KMS-11 (cell line): Measurements from ENCODE around the gene APBA2.

ENCODE experiments used
- H2AFZ ChIP-seq: fragments of 200-600 bp; sonication (generic); 2 replicates; pipeline ENCODE4 v1.6.1; 2016; ENCODE audit warnings: antibody characterized with exemption, mixed run types, low read depth
- H3K27ac ChIP-seq: fragments of 200-600 bp; sonication (generic); 2 replicates; pipeline ENCODE4 v1.6.1; 2016; ENCODE audit warnings: mild to moderate bottlenecking, mixed run types
- H3K27me3 ChIP-seq: fragments of 200-600 bp; sonication (generic); 2 replicates; pipeline ENCODE4 v1.6.1; 2017; ENCODE audit warnings: mild to moderate bottlenecking, low read depth, mixed run types, moderate library complexity; ENCODE audit not compliant: insufficient read depth
- H3K36me3 ChIP-seq: fragments of 200-600 bp; sonication (generic); 2 replicates; pipeline ENCODE4 v1.6.1; 2017; ENCODE audit warnings: mild to moderate bottlenecking, mixed run types; ENCODE audit not compliant: insufficient read depth
- H3K4me1 ChIP-seq: fragments of 200-600 bp; sonication (generic); 2 replicates; pipeline ENCODE4 v1.6.1; 2016; ENCODE audit warnings: mild to moderate bottlenecking, low read depth, mixed run types; ENCODE audit not compliant: poor library complexity, severe bottlenecking
- H3K4me2 ChIP-seq: fragments of 200-600 bp; sonication (generic); 2 replicates; pipeline ENCODE4 v1.7.0; 2016; ENCODE audit warnings: mild to moderate bottlenecking, mixed run types
- H3K4me3 ChIP-seq: fragments of 200-600 bp; sonication (generic); IDR thresholded peaks from 2 replicates; pipeline ENCODE4 v1.6.1; 2017; ENCODE audit warnings: low read depth, low read length, mixed read lengths; ENCODE audit not compliant: insufficient read depth
- H3K79me2 ChIP-seq: fragments of 200-600 bp; sonication (generic); 2 replicates; pipeline ENCODE4 v1.6.1; 2016; ENCODE audit warnings: low read depth, mixed run types; ENCODE audit not compliant: insufficient read depth
- H3K9ac ChIP-seq: fragments of 200-600 bp; sonication (generic); 2 replicates; pipeline ENCODE4 v1.6.1; 2016; ENCODE audit warnings: mild to moderate bottlenecking, mixed run types
- H4K20me1 ChIP-seq: fragments of 200-600 bp; sonication (generic); 2 replicates; pipeline ENCODE4 v1.6.1; 2016; ENCODE audit warnings: mild to moderate bottlenecking, mixed run types; ENCODE audit not compliant: insufficient read depth
- TF ChIP-seq, protein P1 (sequence below): fragments of 200-600 bp; sonication (generic); conservative IDR thresholded peaks from 2 replicates; pipeline ENCODE4 v1.6.1; 2017; ENCODE audit warnings: low read depth, mild to moderate bottlenecking, antibody characterized with exemption, low read length, moderate library complexity, mixed read lengths

APBA2 gene

DNA sequence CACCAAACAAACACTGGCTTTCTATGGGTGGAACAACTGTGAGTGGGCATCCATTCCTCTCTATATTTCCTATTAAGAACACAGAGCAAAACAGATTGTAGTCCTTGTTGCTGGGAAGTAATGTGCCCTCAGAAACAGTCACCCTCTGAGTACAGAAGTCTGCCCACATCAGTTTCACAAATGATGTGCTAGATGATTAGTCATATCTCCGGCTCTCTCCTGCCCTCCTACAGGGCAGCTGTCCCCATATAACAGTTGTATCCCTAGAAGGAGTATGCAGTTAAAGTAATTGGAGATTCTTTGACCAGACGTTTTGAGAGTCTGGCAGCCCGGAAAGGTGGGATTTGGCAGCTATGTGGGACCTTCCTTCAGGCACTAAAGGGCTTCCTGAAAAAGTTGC, 159.9 kb downstream of the APBA2 start:
- no peak overlapping the region for H3K4me3 ChIP-seq
- no peaks in the 10 kb centered on the region for H4K20me1 ChIP-seq
- no peak overlapping the region for H3K9ac ChIP-seq
- no peaks in the 10 kb centered on the region for H3K27me3 ChIP-seq
- no peak overlapping the region for H2AFZ ChIP-seq
- H3K4me1 ChIP-seq, result no peaks in the 10 kb centered on the region
- no peaks in the 10 kb centered on the region for H3K36me3 ChIP-seq
- no peak overlapping the region for H3K27ac ChIP-seq
- TF ChIP-seq, protein P1, sequence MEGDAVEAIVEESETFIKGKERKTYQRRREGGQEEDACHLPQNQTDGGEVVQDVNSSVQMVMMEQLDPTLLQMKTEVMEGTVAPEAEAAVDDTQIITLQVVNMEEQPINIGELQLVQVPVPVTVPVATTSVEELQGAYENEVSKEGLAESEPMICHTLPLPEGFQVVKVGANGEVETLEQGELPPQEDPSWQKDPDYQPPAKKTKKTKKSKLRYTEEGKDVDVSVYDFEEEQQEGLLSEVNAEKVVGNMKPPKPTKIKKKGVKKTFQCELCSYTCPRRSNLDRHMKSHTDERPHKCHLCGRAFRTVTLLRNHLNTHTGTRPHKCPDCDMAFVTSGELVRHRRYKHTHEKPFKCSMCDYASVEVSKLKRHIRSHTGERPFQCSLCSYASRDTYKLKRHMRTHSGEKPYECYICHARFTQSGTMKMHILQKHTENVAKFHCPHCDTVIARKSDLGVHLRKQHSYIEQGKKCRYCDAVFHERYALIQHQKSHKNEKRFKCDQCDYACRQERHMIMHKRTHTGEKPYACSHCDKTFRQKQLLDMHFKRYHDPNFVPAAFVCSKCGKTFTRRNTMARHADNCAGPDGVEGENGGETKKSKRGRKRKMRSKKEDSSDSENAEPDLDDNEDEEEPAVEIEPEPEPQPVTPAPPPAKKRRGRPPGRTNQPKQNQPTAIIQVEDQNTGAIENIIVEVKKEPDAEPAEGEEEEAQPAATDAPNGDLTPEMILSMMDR, result no peak
- no peak overlapping the region for H3K4me2 ChIP-seq
- H3K79me2 ChIP-seq, result no peaks in the 10 kb centered on the region

DNA sequence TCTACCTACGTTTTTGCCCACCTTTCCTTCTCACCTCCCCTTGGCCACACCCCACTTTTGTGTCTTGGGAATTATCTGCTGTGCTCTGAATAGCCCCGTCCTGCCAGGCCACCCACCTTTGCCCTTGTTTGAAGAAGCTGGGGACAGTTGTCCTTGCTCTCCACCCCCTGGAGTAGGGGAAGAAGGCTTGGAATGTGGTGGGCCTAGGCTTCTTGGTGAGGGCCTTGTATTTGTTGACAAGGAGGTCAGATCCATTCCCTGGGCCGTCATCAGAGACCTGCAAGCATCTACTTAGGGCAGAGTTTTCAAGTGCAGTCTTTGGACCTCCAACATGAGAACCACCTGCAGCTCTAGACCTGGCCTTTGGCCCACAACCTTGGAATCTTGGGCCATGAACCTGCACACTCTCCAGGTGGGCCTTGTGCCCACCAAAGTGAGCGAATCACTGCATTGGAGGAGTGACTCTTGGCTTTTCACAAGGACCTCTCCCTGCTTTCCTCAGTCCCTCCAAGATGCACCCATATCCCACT, 160.6 kb downstream of the APBA2 start:
- Histone ChIP-seq H3K4me1 (no peaks in the 10 kb centered on the region), H3K36me3 (no peaks in the 10 kb centered on the region), H3K79me2 (no peaks in the 10 kb centered on the region), H2AFZ (no peak overlapping the region), H3K27ac (no peak overlapping the region), H3K4me2 (no peak overlapping the region), H3K27me3 (no peaks in the 10 kb centered on the region), H4K20me1 (no peaks in the 10 kb centered on the region), H3K9ac (no peak overlapping the region), H3K4me3 (no peak overlapping the region)
- TF ChIP-seq, protein P1, result no peak

DNA sequence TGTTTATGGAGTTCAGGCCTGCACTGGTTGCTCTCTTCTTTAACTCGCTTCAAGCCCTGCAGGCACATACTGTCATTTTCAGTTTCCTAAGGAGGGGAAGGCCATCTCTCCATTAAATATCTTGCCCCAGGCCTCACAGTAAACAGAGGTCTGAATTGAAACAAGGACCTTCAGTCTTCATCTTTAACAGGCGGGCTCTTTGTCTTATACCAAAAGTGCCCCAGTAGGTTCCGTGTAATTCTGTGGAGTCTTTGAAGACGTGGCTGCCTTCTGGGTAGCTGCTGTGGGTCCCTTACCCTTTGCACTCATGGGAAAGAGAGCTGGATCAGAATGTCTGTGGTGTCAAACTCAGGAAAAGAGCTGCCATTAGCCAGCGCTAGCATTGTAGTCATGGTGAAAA, 161.2 kb downstream of the APBA2 start:
- H4K20me1 ChIP-seq, result no peaks in the 10 kb centered on the region
- no peak overlapping the region for H3K4me3 ChIP-seq
- H3K4me1 ChIP-seq, result no peaks in the 10 kb centered on the region
- no peak overlapping the region for H3K4me2 ChIP-seq
- H3K79me2 ChIP-seq, result no peaks in the 10 kb centered on the region
- no peaks in the 10 kb centered on the region for H3K27me3 ChIP-seq
- H3K27ac ChIP-seq, result no peak overlapping the region
- H2AFZ ChIP-seq, result no peak overlapping the region
- H3K36me3 ChIP-seq, result no peaks in the 10 kb centered on the region
- H3K9ac ChIP-seq, result no peak overlapping the region
- TF ChIP-seq, protein P1, result no peak

DNA sequence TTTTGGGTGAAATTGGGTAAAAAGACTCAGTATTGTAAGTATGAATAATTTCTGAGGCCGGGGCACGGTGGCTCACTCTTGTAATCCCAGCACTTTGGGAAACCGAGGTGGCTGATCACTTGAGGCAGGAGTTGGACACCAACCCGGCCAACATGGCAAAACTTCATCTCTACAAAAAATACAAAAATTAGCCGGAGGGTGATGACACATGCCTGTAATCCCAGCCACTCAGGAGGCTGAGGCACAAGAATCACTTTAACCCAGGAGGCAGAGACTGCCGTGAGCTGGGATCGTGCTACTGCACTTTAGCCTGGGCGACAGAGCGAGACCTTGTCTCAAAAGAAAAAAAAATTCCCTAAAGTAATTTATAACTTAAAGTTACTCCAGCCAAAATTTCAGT, 162.2 kb downstream of the APBA2 start:
- Histone ChIP-seq H4K20me1 (no peaks in the 10 kb centered on the region), H2AFZ (no peak overlapping the region), H3K27me3 (no peaks in the 10 kb centered on the region), H3K27ac (no peak overlapping the region), H3K9ac (no peak overlapping the region), H3K36me3 (no peaks in the 10 kb centered on the region), H3K4me2 (no peak overlapping the region), H3K4me3 (no peak overlapping the region), H3K79me2 (no peaks in the 10 kb centered on the region), H3K4me1 (no peaks in the 10 kb centered on the region)
- TF ChIP-seq, protein P1, result no peak
